H1 (cell line): ENCODE data around the gene ANKRD60. TPM values are rescaled to one million over a fixed set of nuclear protein-coding genes. Genes with fewer than 3 reads are reported as not detected.

Experiments
- CTCF ChIA-PET: fragments of 300-600 bp; sonication (Branson Sonifier 250); formaldehyde crosslinking; loops from one replicate; lab custom pipeline; 2021; ENCODE audit not compliant: partially characterized antibody; lab: Charles Lee
- POLR2A ChIA-PET: fragments of 300-600 bp; sonication (Branson Sonifier 250); formaldehyde crosslinking; loops from one replicate; lab custom pipeline; 2021; ENCODE audit warnings: inconsistent platforms; ENCODE audit not compliant: partially characterized antibody; lab: Charles Lee
- DNase-seq, 2 experiments: peaks; one replicate each; pipeline versions ENCODE4 v3.0.0 to v3.0.0-alpha.2; 2010 to 2022; ENCODE audit warnings: low spot score in 2 of 2, low read depth in 1 of 2, mixed read lengths in 1 of 2
- FAIRE-seq: peaks from 2 replicates; lab custom pipeline; 2011; peaks lifted over from hg19 to GRCh38; lab: Jason Lieb, UNC
- H2AFZ ChIP-seq: 2 replicates; pipeline ENCODE4 v1.8.1; 2012; ENCODE audit warnings: low read length, inconsistent platforms
- H2AK5ac ChIP-seq: 2 replicates; pipeline ENCODE4 v1.6.1; 2013; ENCODE audit warnings: low read depth, low read length
- H2BK120ac ChIP-seq: replicated peaks from 2 replicates; pipeline ENCODE3; 2013; ENCODE audit warnings: low read depth, low read length, inconsistent platforms
- H2BK12ac ChIP-seq: 2 replicates; pipeline ENCODE4 v1.6.1; 2013; ENCODE audit warnings: low read depth, low read length
- H2BK15ac ChIP-seq: 2 replicates; pipeline ENCODE4 v1.6.1; 2013; ENCODE audit warnings: low read length
- H2BK20ac ChIP-seq: 2 replicates; pipeline ENCODE4 v1.6.1; 2013; ENCODE audit warnings: low read length
- H2BK5ac ChIP-seq: 2 replicates; pipeline ENCODE4 v1.6.1; 2013; ENCODE audit warnings: low read depth, low read length
- H3K14ac ChIP-seq: 2 replicates; pipeline ENCODE4 v1.6.1; 2013; ENCODE audit warnings: inconsistent platforms; ENCODE audit not compliant: insufficient read length
- H3K18ac ChIP-seq: 2 replicates; pipeline ENCODE4 v1.6.1; 2013; ENCODE audit warnings: low read length; ENCODE audit errors: extremely low read depth
- H3K23ac ChIP-seq: 2 replicates; pipeline ENCODE4 v1.6.1; 2013; ENCODE audit warnings: inconsistent platforms; ENCODE audit not compliant: insufficient read length
- H3K23me2 ChIP-seq: 2 replicates; pipeline ENCODE4 v1.6.1; 2013; ENCODE audit warnings: low read depth, low read length
- H3K27ac ChIP-seq: 2 replicates; pipeline ENCODE4 v1.6.1; 2011; ENCODE audit warnings: low read depth, low read length, inconsistent platforms
- H3K27me3 ChIP-seq, 4 experiments: replicated peaks in 1 of 4; 1 replicate in 1 of 4; 2 replicates in 3 of 4; pipeline versions ENCODE4 v1.6.1 to v1.8.1; 2011 to 2013; ENCODE audit warnings: low read length in 3 of 4, mild to moderate bottlenecking in 3 of 4, inconsistent platforms in 2 of 4, mixed read lengths in 2 of 4, moderate library complexity in 1 of 4; ENCODE audit not compliant: control insufficient read depth in 3 of 4, insufficient read depth in 3 of 4; ENCODE audit errors: extremely low read depth in 1 of 4
- H3K36me3 ChIP-seq, 4 experiments: 2 replicates each; pipeline versions ENCODE4 v1.6.1 to v1.8.1; 2011 to 2013; ENCODE audit warnings: mild to moderate bottlenecking in 4 of 4, low read length in 3 of 4, moderate library complexity in 2 of 4, control low read depth in 1 of 4, inconsistent platforms in 1 of 4; ENCODE audit not compliant: insufficient read depth in 4 of 4, control insufficient read depth in 2 of 4
- H3K4ac ChIP-seq: replicated peaks from 2 replicates; pipeline ENCODE3; 2013; ENCODE audit warnings: low read length, low read depth, mixed read lengths, inconsistent platforms; ENCODE audit not compliant: insufficient read length
- H3K4me1 ChIP-seq, 4 experiments: replicated peaks in 1 of 4; 1 replicate in 1 of 4; 2 replicates in 3 of 4; pipeline versions ENCODE4 v1.6.1 to v1.8.1; 2011 to 2013; ENCODE audit warnings: low read length in 3 of 4, inconsistent platforms in 2 of 4, mixed read lengths in 1 of 4; ENCODE audit not compliant: insufficient read depth in 4 of 4, control insufficient read depth in 3 of 4
- H3K4me2 ChIP-seq, 2 experiments: 2 replicates each; pipeline versions ENCODE4 v1.6.1 to v1.8.1; 2011 to 2013; ENCODE audit warnings: low read depth in 2 of 2, low read length in 2 of 2, control low read depth in 1 of 2, inconsistent platforms in 1 of 2, mild to moderate bottlenecking in 1 of 2; ENCODE audit not compliant: insufficient read depth in 1 of 2
- H3K4me3 ChIP-seq, 4 experiments: fragments of 200-600, 300-600 bp in 1 of 4; sonication (generic), shearing (Covaris generic), sonication (Bioruptor Twin) in 1 of 4; 2 replicates each; pipeline versions ENCODE4 v1.5.1 to v1.8.1; 2011 to 2016; ENCODE audit warnings: low read length in 4 of 4, low read depth in 3 of 4, control low read depth in 2 of 4, inconsistent platforms in 2 of 4, mild to moderate bottlenecking in 2 of 4, mixed read lengths in 1 of 4, moderate library complexity in 1 of 4; ENCODE audit not compliant: insufficient read depth in 2 of 4; ENCODE audit errors: extremely low read depth in 1 of 4
- H3K56ac ChIP-seq: replicated peaks from 2 replicates; pipeline ENCODE3; 2013; ENCODE audit warnings: low read depth, mild to moderate bottlenecking, mixed read lengths, low read length, inconsistent platforms; ENCODE audit not compliant: insufficient read length
- H3K79me1 ChIP-seq: 2 replicates; pipeline ENCODE4 v1.6.1; 2013; ENCODE audit warnings: low read depth, low read length, control low read depth
- H3K79me2 ChIP-seq, 2 experiments: 2 replicates each; pipeline versions ENCODE4 v1.6.1 to v1.8.1; 2012 to 2013; ENCODE audit warnings: low read length in 2 of 2, mild to moderate bottlenecking in 2 of 2, inconsistent platforms in 1 of 2; ENCODE audit not compliant: insufficient read depth in 2 of 2, control insufficient read depth in 1 of 2
- H3K9ac ChIP-seq, 4 experiments: replicated peaks in 1 of 4; 1 replicate in 1 of 4; 2 replicates in 3 of 4; pipeline versions ENCODE4 v1.6.1 to v1.8.1; 2011 to 2013; ENCODE audit warnings: low read depth in 3 of 4, low read length in 3 of 4, control low read depth in 2 of 4, mild to moderate bottlenecking in 2 of 4, moderate library complexity in 2 of 4, inconsistent platforms in 1 of 4; ENCODE audit errors: extremely low read depth in 1 of 4
- H3K9me3 ChIP-seq, 2 experiments: 2 replicates each; pipeline versions ENCODE4 v1.6.1 to v1.8.1; 2012 to 2013; ENCODE audit warnings: mild to moderate bottlenecking in 2 of 2, moderate library complexity in 2 of 2, control low read depth in 1 of 2, inconsistent platforms in 1 of 2, low read depth in 1 of 2, low read length in 1 of 2, mixed read lengths in 1 of 2; ENCODE audit not compliant: insufficient read depth in 2 of 2
- H4K20me1 ChIP-seq, 2 experiments: replicated peaks in 1 of 2; 2 replicates each; pipeline versions ENCODE3 to v1.8.1; 2011 to 2013; ENCODE audit warnings: inconsistent platforms in 2 of 2, low read length in 2 of 2, mild to moderate bottlenecking in 1 of 2; ENCODE audit not compliant: insufficient read depth in 2 of 2, control insufficient read depth in 1 of 2
- H4K5ac ChIP-seq: 2 replicates; pipeline ENCODE4 v1.6.1; 2013; ENCODE audit warnings: low read length, low read depth, mixed read lengths, inconsistent platforms; ENCODE audit not compliant: insufficient read length
- H4K8ac ChIP-seq: 2 replicates; pipeline ENCODE4 v1.8.0; 2013; ENCODE audit warnings: mild to moderate bottlenecking, moderate library complexity, low read length, inconsistent platforms; ENCODE audit not compliant: insufficient read depth; ENCODE audit errors: extremely low read depth
- H4K91ac ChIP-seq: replicated peaks from 2 replicates; pipeline ENCODE3; 2013; ENCODE audit warnings: low read length, mixed read lengths, inconsistent platforms; ENCODE audit not compliant: insufficient read length
- CTCF ChIP-seq, 3 experiments: IDR thresholded peaks; 1 replicate in 2 of 3; 2 replicates in 1 of 3; pipeline versions ENCODE4 v1.5.1 to v1.6.1; 2011; ENCODE audit warnings: low read length in 3 of 3, mild to moderate bottlenecking in 3 of 3, inconsistent platforms in 2 of 3, low read depth in 1 of 3, moderate library complexity in 1 of 3; ENCODE audit not compliant: insufficient read depth in 1 of 3; ENCODE audit errors: control extremely low read depth in 1 of 3
- TAF7 ChIP-seq: optimal IDR thresholded peaks from 2 replicates; pipeline ENCODE3; 2011; ENCODE audit warnings: low read depth, mild to moderate bottlenecking, inconsistent platforms, low read length, moderate library complexity, borderline replicate concordance
- WGBS, 2 experiments: shearing (Covaris generic) in 1 of 2; methylation state at CpG; one replicate each; pipeline versions ENCODE4 v1.1.6 to v1.1.7; 2013 to 2015; ENCODE audit warnings: low lambda C conversion rate in 2 of 2, mixed read lengths in 2 of 2, inconsistent platforms in 1 of 2, low coverage in 1 of 2, missing lambda C conversion rate in 1 of 2; ENCODE audit not compliant: insufficient replicate concordance in 2 of 2, insufficient coverage in 1 of 2, insufficient read length in 1 of 2; ENCODE audit errors: extremely low coverage in 1 of 2, missing lambda C conversion rate in 1 of 2; 5-methylcytosine and 5-hydroxymethylcytosine counted together
- polyA plus RNA-seq, 7 experiments: library from polyadenylated mRNA; depleted of rRNA in 3 of 7; stranded (reverse) in 5 of 7; unstranded in 2 of 7; fragments of >200 nt in 5 of 7; fragments of 200-250 nt in 2 of 7; gene quantifications; 1 replicate in 5 of 7; 2 replicates in 1 of 7; 4 replicates in 1 of 7; pipeline versions ENCODE4 v1.2.1 to v1.2.3, GENCODE V29; 2011 to 2013; ENCODE audit warnings: missing spikeins in 2 of 7, mixed read lengths in 2 of 7
- total RNA-seq: library from RNA; stranded (reverse); fragmentation: NEBNext Ultra II Directional; extraction: Animal tissue kit (Norgen Biotek cat#: 25700); gene quantifications from 2 replicates; pipeline ENCODE4 v1.2.1, GENCODE V29; 2021

Gene ANKRD60
- total and polyA plus RNA-seq, 2 of the 8 experiments (the other 6 are each of a cell fraction or from before 2014, with no cell fraction given): not detected

- Histone ChIP-seq H2BK12ac (peak overlapping the region; percentile 53; the same call in 1 of the 2 replicates), H4K8ac (no peak overlapping the region), H4K5ac (no peak overlapping the region), H2BK15ac (peak overlapping the region; percentile 1; the same call in 1 of the 2 replicates), H3K9me3 (no peaks in the 10 kb centered on the region), H4K20me1 (no peaks in the 10 kb centered on the region), H3K9ac (no peak overlapping the region), H3K27ac (no peak overlapping the region), H3K36me3 (no peaks in the 10 kb centered on the region), H2BK120ac (no peak overlapping the region), H3K18ac (no peak overlapping the region), H3K4ac (no peak overlapping the region), H3K4me1 (peaks cover 0 to 8% (median 4%) of the 10 kb centered on the region in 4 experiments; a peak in 3 of 7 replicates), H2AFZ (peak overlapping the region; percentile 76; the same call in 1 of the 2 replicates), H3K79me1 (no peaks in the 10 kb centered on the region), H3K14ac (no peak overlapping the region), H2BK20ac (no peak overlapping the region), H3K4me2 (0 out of 4 replicates have a peak overlapping the region, but pooled peaks of 1 of the 2 experiments have one; percentile 12), H3K27me3 (peaks cover 2 to 19% (median 14%) of the 10 kb centered on the region in 4 experiments; a peak in 6 of 7 replicates), H3K23me2 (0 out of 2 replicates have a peak, but pooled peaks cover 2% of the 10 kb centered on the region), H3K79me2 (no peaks in the 10 kb centered on the region), H3K4me3 (no peak overlapping the region), H4K91ac (no peak overlapping the region), H2AK5ac (no peak overlapping the region), H2BK5ac (no peak overlapping the region), H3K56ac (no peak overlapping the region), H3K23ac (no peak overlapping the region)
- TF ChIP-seq TAF7: no peak
- TF ChIP-seq CTCF (IDR thresholded peaks at IDR 0.05; ENCODE audit: control extremely low read depth in 1 of 3, insufficient read depth in 1 of 3, low read depth in 1 of 3, low read length in 3 of 3): peak in 1 of 3 experiments; percentile 14; a peak in 1 of 4 replicates
- CTCF ChIA-PET: interaction anchor here (0.6 to 1.9 kb wide), 9 partner anchors 16 to 552 kb away, joined by 3 to 6 read pairs (median 4); no protein-coding TSS in a partner anchor
- POLR2A ChIA-PET: no interaction called here
- 83% methylated on average over 7 of the region's 9 CpGs; no CpG with 5 or more reads in 1 of the 2 experiments for WGBS, 2 experiments
- no peak for DNase-seq
- FAIRE-seq: no peak
Measured at GRCh38 chr20:58175425-58175824, 53.0 kb downstream of the ANKRD60 start.
